UCSD-AML1 (cell line): ENCODE measurements around the gene RPL7A.
"Not testable (repeated sequence)": the region's sequence is repeated elsewhere in the genome, so short reads cannot be mapped to it uniquely, and the experiment has no call there.

Source experiments
- DNase-seq: peaks from one replicate; lab custom pipeline; 2025; ENCODE audit not compliant: unreplicated experiment; lab: John Stamatoyannopoulos, UW

RPL7A gene

DNA sequence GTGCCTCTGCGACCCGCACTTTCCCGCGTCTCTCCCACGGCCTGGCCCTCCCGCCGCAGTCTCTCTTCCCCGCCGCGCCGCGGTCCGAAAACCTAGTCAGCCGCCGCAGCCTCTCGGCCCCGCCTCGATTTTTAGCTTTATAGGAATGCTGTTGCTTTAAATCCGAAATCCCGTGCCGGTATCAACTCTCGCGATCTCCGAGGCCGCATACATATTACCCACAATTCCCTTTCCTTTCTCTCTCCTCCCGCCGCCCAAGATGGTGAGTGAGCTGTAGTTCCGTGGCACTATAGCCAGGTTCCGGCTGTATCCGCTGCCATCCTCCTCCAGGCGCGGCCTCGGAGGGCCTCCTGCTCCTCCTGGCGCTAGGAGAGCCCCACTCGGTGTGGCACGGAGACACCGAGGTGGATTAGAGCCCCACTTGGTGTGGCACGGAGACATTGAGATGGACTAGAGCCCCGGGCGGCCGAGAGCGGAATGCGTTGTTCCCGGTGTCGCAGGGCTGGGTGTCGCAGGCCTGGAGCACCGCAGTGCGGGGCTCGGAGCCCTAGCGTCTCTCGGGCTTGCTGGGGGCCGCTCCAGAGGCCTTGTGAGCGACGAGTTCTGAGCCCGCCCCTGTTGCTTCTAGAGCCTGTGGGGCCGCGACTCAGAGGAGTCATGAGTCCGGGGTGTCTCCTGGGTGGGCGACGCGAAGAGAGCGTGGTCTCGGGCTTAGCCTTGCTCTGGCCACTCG is at the start of gene RPL7A, which contains the start of gene MED22:
RPL7A (plus strand) TSS at position 234 of the 733 bp plus-strand sequence; CDS start at position 260, 26 bp downstream.
MED22 (minus strand) TSS at position 147 of the 733 bp plus-strand sequence. CDS start 1,469 bp downstream, outside the sequence.
- DNase-seq, result peak; percentile 89

GRCh38 chr9:133299996-133300395 is 48.0 kb upstream of the RPL7A start:
- DNase-seq, result not testable (repeated sequence)

DNA sequence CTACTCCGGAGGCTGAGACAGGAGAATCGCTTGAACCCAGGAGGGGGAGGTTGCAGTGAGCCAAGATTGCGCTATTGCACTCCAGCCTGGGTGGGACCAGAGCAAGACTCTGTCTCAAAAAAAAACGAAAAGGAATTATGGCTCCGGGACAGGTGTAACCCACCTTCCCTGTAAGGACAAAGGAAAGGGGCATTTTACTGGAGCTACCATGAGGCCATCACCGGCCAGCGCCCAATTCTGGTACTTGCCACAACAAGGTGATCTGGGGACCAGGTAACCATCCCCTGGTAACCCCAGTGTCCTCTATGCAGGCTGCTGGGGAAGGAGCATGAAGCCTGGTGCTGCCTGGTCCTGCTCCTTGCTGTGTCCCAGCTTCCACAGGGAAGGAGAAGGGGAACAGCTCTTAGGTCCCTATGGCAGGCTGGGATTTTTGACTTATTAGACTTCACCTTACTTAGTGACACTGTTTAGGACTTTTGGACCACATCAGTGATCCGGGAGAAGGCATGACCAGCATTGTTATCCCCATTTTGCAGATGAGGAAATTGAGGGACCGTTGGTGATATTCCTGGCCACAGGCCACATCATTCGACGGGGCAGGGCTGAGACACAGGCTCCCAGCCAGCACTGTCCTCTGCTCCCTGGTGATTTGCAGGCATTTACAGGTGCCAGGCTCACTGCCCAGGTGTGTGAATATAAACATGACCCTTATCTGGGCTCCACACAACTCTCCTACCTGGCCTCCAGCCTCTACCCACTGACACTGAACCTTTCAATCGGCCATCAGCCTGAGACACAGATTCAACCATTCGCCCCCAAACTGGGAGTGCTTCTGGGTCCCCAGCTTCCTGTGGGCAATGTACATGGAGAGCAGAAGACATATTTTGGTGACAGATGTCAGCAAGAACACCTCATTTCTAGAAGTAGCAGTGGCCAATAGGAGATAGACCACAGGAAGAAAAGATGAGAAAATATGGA is 46.5 kb upstream of the RPL7A start:
- DNase-seq, result no peak

DNA sequence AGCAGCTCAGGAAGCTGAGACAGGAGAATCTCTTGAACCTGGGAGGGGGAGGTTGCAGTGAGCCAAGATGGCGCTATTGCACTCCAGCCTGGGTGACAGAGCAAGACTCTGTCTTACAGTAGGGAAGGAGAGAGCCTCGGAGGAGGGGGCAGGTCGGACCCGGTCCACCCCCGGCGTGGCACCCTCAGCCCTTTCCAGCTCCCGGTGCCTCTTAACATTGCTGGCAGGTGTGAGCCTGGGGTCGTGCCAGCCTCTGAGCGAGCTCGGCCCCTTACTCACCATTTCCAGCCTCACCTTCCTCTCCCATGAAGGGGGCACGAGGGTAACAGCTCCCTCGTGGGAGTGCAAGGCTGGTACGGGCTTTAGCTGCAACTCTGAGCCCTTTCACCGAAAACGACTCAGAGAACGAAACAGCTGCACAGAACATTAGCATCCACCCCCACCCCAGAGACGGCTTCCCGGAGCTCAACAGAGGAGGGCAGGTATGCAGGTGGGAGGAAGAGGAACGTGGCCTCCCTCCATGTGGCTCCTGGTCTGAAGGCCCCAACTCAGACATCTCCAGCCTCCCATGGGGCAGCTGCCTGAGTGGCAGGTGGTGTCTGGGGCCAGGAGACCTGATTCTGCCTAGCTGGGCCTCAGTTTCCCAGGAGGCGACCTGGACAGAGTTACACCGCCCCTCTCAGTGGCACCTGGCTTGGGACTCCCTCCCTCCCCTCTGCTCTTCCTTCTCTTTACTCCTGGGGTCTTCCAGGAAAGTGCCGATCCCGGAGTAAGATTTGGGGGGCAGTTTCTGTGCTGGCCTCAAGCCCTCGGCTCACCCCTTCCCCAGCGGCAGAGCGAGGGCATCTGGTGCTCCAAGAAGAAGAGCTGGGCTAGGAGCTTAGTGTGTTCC is 44.5 kb upstream of the RPL7A start:
- no peak for DNase-seq

- DNase-seq, result no peak
These were observed 43.9 kb upstream of the RPL7A start for GRCh38 chr9:133304158-133304470.

- no peak for DNase-seq
These were observed 43.3 kb upstream of the RPL7A start for GRCh38 chr9:133304477-133305377.

- DNase-seq, result no peak
These were observed 42.3 kb upstream of the RPL7A start for GRCh38 chr9:133305731-133306130.

- no peak for DNase-seq
These were observed 41.5 kb upstream of the RPL7A start for GRCh38 chr9:133306242-133307204.

DNA sequence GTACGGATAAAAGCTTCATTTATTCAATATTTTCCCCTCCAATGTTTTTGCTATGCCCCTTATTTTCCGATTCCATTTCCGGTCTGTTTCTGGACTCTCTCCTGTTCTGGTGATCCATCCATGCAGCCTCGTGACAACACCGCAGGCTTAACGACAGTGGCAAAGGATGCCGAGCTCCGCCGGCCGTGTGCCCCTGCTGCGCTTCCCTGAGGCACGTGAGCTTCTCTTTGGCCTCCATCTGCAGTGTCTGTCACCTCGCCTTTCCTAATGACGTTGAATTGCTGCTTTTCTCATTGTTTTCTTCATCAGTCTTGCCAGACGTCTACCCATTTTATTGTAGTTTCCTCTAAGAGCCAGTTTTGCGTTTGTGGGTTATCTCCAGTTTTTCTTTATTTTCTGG is 40.7 kb upstream of the RPL7A start:
- DNase-seq, result no peak

GRCh38 chr9:133309608-133310007 is 38.4 kb upstream of the RPL7A start:
- DNase-seq, result no peak

DNA sequence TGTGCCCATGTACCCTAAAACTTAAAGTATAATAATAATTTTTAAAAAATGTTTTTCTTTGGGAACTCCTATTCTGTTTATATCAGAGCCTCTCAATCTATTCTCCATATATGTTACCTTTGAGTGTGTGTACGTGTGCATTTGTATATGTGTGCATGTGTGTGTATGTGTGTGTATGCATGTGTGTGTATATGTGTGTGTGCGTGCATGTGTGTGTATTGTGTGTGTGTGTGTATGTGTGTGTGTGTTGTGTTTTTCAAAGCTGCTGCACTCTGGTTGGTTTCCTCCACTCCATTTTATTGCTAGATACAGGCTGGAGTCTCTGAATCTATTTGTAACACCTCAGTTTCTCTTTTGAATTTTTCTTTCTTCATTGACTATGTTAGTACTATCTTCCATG is 32.0 kb upstream of the RPL7A start:
- DNase-seq, result no peak

DNA sequence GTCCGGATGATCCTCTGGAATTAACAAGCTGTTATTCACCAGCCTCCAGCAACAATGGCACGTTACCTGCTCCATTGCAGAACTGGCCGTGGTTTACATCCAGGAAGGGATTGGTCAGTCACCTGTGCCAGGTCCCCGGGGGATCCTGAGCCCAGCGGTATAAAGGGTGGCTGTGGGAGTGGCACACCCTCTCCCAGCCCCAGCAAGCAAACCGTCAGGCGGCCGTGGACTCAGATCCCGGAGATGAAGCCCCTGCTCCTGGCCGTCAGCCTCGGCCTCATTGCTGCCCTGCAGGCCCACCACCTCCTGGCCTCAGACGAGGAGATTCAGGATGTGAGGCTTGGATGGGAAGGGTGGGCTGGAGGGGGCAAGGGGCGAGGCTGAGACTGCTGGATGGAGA is 30.5 kb upstream of the RPL7A start:
- not testable (repeated sequence) for DNase-seq

DNA sequence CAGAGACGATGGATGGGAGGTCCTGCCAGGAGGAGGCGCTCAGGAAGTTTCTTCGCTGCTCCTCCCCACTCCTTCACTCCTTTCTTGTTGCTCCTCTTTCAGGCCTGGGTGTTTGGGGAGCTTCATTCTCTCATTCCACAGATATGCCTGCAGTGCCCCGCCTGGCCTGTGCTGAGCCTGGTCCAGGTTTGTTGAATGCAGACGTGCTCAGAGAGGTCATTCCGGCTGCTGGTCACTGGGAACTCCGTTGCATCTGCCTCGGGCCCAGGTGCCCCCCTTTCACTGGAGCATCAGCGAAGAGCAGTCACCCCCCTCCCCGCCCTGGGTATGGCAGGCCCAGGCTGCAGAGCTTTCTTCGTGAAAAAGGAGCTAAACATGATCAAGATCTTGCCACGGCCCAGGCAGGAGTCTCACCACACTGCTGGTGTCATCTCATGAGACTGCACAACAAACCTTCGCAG is 27.6 kb upstream of the RPL7A start:
- DNase-seq, result no peak

- DNase-seq, result no peak
These were observed 26.5 kb upstream of the RPL7A start for GRCh38 chr9:133321411-133321935.

GRCh38 chr9:133322701-133323100 is 25.3 kb upstream of the RPL7A start:
- no peak for DNase-seq

- no peak for DNase-seq
These were observed 24.8 kb upstream of the RPL7A start for GRCh38 chr9:133323211-133323610.

- no peak for DNase-seq
These were observed 23.9 kb upstream of the RPL7A start for GRCh38 chr9:133323991-133324703.

DNA sequence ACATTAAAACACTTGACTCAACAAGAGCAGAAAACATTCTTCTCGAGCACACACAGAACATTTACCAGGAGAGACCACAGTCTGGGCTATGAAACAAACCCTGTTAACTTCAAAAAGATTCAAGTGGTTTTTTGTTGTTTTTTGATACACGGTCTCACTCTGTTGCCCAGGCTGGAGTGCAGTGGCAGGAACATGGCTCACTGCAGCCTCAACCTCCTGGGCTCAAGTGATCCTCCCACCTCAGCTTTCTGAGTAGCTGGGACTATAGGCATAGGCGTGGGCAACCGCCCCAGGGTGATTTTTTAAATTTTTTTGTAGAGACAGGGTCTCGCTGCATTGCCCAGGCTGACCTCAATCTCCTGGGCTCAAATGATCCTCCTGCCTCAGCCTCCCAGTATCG is 21.0 kb upstream of the RPL7A start:
- DNase-seq, result not testable (repeated sequence)
